BLaER1 treated with 17β-estradiol and CSF1 and Interleukin-3, amounts not matched to agents 10 nM and 100 nM (cell line): Measurements from ENCODE around the gene CCDC60.
"Not testable (repeated sequence)": the region's sequence is repeated elsewhere in the genome, so short reads cannot be mapped to it uniquely, and the experiment has no call there.

Experiments
- H3K27ac ChIP-seq, 11 experiments: shearing (Covaris generic); formaldehyde crosslinking; 2 replicates each; pipeline ENCODE4 v1.8.1; 2022
- H3K27me3 ChIP-seq, 11 experiments: shearing (Covaris generic); formaldehyde crosslinking; 2 replicates each; pipeline ENCODE4 v1.8.1; 2022
- H3K36me3 ChIP-seq, 11 experiments: shearing (Covaris generic); formaldehyde crosslinking; 2 replicates each; pipeline ENCODE4 v1.8.1; 2022
- H3K4me1 ChIP-seq, 10 experiments: shearing (Covaris generic); formaldehyde crosslinking; 2 replicates each; pipeline ENCODE4 v1.8.1; 2022
- H3K4me2 ChIP-seq, 11 experiments: shearing (Covaris generic); formaldehyde crosslinking; 2 replicates each; pipeline ENCODE4 v1.8.1; 2022
- H3K4me3 ChIP-seq, 10 experiments: shearing (Covaris generic); formaldehyde crosslinking; 2 replicates each; pipeline ENCODE4 v1.8.1; 2022
- H3K9ac ChIP-seq, 11 experiments: shearing (Covaris generic); formaldehyde crosslinking; 2 replicates each; pipeline ENCODE4 v1.8.1; 2022
- H3K9me3 ChIP-seq, 11 experiments: shearing (Covaris generic); formaldehyde crosslinking; replicated peaks in 1 of 11; 2 replicates each; pipeline ENCODE4 v1.8.1; 2022
- H4K20me1 ChIP-seq, 11 experiments: shearing (Covaris generic); formaldehyde crosslinking; 2 replicates each; pipeline ENCODE4 v1.8.1; 2022
- Cebpa-rat ChIP-seq, 11 experiments: shearing (Covaris generic); IDR thresholded peaks; 2 replicates each; pipeline ENCODE4 v1.8.1; 2022

CCDC60 gene

GRCh38 chr12:119325813-119326212, 8.7 kb upstream of the CCDC60 start:
- H3K27me3 ChIP-seq: no peaks in the 10 kb centered on the region
- no peak overlapping the region for H3K4me2 ChIP-seq
- H3K9me3 ChIP-seq: no peaks in the 10 kb centered on the region
- H3K4me1 ChIP-seq: no peaks in the 10 kb centered on the region
- H4K20me1 ChIP-seq: no peaks in the 10 kb centered on the region
- no peaks in the 10 kb centered on the region for H3K36me3 ChIP-seq
- no peak for TF ChIP-seq Cebpa-rat (IDR thresholded peaks at IDR 0.05)
- H3K4me3 ChIP-seq: no peak overlapping the region
- H3K27ac ChIP-seq: no peak overlapping the region
- no peak overlapping the region for H3K9ac ChIP-seq

- no peaks in the 10 kb centered on the region for H3K9me3 ChIP-seq
- H3K9ac ChIP-seq: no peak overlapping the region
- no peaks in the 10 kb centered on the region for H3K4me1 ChIP-seq
- H3K4me3 ChIP-seq: no peak overlapping the region
- no peaks in the 10 kb centered on the region for H3K36me3 ChIP-seq
- H4K20me1 ChIP-seq: no peaks in the 10 kb centered on the region
- H3K27me3 ChIP-seq: no peaks in the 10 kb centered on the region
- no peak overlapping the region for H3K27ac ChIP-seq
- no peak overlapping the region for H3K4me2 ChIP-seq
- TF ChIP-seq Cebpa-rat (IDR thresholded peaks at IDR 0.05): no peak
Observed at GRCh38 chr12:119326341-119326740, 8.2 kb upstream of the CCDC60 start.

GRCh38 chr12:119327471-119327870, 7.1 kb upstream of the CCDC60 start:
- Histone ChIP-seq H3K4me1 (no peaks in the 10 kb centered on the region), H3K9me3 (no peaks in the 10 kb centered on the region), H4K20me1 (no peaks in the 10 kb centered on the region), H3K36me3 (no peaks in the 10 kb centered on the region), H3K27me3 (no peaks in the 10 kb centered on the region), H3K27ac (no peak overlapping the region), H3K9ac (no peak overlapping the region), H3K4me2 (no peak overlapping the region), H3K4me3 (no peak overlapping the region)
- no peak for TF ChIP-seq Cebpa-rat (IDR thresholded peaks at IDR 0.05)

GRCh38 chr12:119328111-119328510, 6.4 kb upstream of the CCDC60 start:
- H3K4me3 ChIP-seq: no peak overlapping the region
- no peaks in the 10 kb centered on the region for H3K36me3 ChIP-seq
- H3K4me1 ChIP-seq: no peaks in the 10 kb centered on the region
- H3K9ac ChIP-seq: no peak overlapping the region
- no peak overlapping the region for H3K4me2 ChIP-seq
- TF ChIP-seq Cebpa-rat (IDR thresholded peaks at IDR 0.05): no peak
- H4K20me1 ChIP-seq: no peaks in the 10 kb centered on the region
- no peaks in the 10 kb centered on the region for H3K9me3 ChIP-seq
- no peaks in the 10 kb centered on the region for H3K27me3 ChIP-seq
- no peak overlapping the region for H3K27ac ChIP-seq

- no peak overlapping the region for H3K4me2 ChIP-seq
- H3K4me1 ChIP-seq: peaks cover 0 to 10% (median 6%) of the 10 kb centered on the region in 10 experiments; a peak in 8 of 20 replicates
- H3K27ac ChIP-seq: no peak overlapping the region
- H3K27me3 ChIP-seq: no peaks in the 10 kb centered on the region
- H3K9me3 ChIP-seq: peaks cover 2 to 17% (median 10%) of the 10 kb centered on the region in 11 experiments; a peak in 16 of 22 replicates
- TF ChIP-seq Cebpa-rat (IDR thresholded peaks at IDR 0.05): no peak
- H3K4me3 ChIP-seq: no peak overlapping the region
- no peaks in the 10 kb centered on the region for H4K20me1 ChIP-seq
- H3K36me3 ChIP-seq: no peaks in the 10 kb centered on the region
- no peak overlapping the region for H3K9ac ChIP-seq
Observed at GRCh38 chr12:119338593-119339363, 4.2 kb downstream of the CCDC60 start.

DNA sequence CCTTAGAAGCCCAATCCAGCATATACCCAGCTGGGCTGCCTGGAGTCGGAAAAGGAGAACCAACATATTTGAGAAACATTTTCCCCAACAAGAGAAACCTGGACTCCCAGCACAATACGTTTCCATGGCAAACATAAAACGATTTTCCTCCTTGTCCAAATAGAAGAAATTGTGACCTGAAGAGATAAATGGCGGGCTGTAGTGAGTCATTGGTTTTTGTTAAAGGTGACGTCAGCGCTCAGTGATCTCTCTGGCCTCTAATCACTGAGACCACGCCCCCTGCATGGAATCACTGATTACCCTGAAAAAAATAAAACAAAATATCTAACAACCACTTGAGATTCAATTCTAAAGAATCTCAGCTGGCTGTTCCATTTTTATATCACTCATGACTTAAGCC, 6.0 kb downstream of the CCDC60 start:
- no peak overlapping the region for H3K27ac ChIP-seq
- no peaks in the 10 kb centered on the region for H3K36me3 ChIP-seq
- TF ChIP-seq Cebpa-rat (IDR thresholded peaks at IDR 0.05): no peak
- peaks cover 0 to 9% (median 6%) of the 10 kb centered on the region in 11 experiments; a peak in 7 of 22 replicates for H3K9me3 ChIP-seq
- H3K27me3 ChIP-seq: no peaks in the 10 kb centered on the region
- H3K4me1 ChIP-seq: peaks cover 0 to 10% (median 6%) of the 10 kb centered on the region in 10 experiments; a peak in 8 of 20 replicates
- H3K4me2 ChIP-seq: no peak overlapping the region
- H4K20me1 ChIP-seq: no peaks in the 10 kb centered on the region
- H3K9ac ChIP-seq: no peak overlapping the region
- H3K4me3 ChIP-seq: no peak overlapping the region

GRCh38 chr12:119341020-119341419, 6.5 kb downstream of the CCDC60 start:
- Histone ChIP-seq H3K27me3 (no peaks in the 10 kb centered on the region), H3K27ac (no peak overlapping the region), H4K20me1 (no peaks in the 10 kb centered on the region), H3K9ac (no peak overlapping the region), H3K4me1 (peaks cover 0 to 10% (median 6%) of the 10 kb centered on the region in 10 experiments; a peak in 8 of 20 replicates), H3K36me3 (no peaks in the 10 kb centered on the region), H3K4me3 (no peak overlapping the region), H3K4me2 (no peak overlapping the region), H3K9me3 (peaks cover 0 to 9% (median 6%) of the 10 kb centered on the region in 11 experiments; a peak in 7 of 22 replicates)
- no peak for TF ChIP-seq Cebpa-rat (IDR thresholded peaks at IDR 0.05)

- Histone ChIP-seq H3K27me3 (no peaks in the 10 kb centered on the region), H3K4me2 (no peak overlapping the region), H3K9me3 (peaks cover 0 to 9% (median 6%) of the 10 kb centered on the region in 11 experiments; a peak in 7 of 22 replicates), H3K36me3 (no peaks in the 10 kb centered on the region), H3K4me1 (peaks cover 0 to 9% (median 4%) of the 10 kb centered on the region in 10 experiments; a peak in 8 of 20 replicates), H3K27ac (no peak overlapping the region), H3K4me3 (no peak overlapping the region), H3K9ac (no peak overlapping the region), H4K20me1 (no peaks in the 10 kb centered on the region)
- TF ChIP-seq Cebpa-rat (IDR thresholded peaks at IDR 0.05): no peak
Observed at GRCh38 chr12:119341988-119342387, 7.5 kb downstream of the CCDC60 start.

GRCh38 chr12:119343130-119343529, 8.6 kb downstream of the CCDC60 start:
- H3K27ac ChIP-seq: no peak overlapping the region
- no peak for TF ChIP-seq Cebpa-rat (IDR thresholded peaks at IDR 0.05)
- H4K20me1 ChIP-seq: no peaks in the 10 kb centered on the region
- no peak overlapping the region for H3K9ac ChIP-seq
- H3K27me3 ChIP-seq: no peaks in the 10 kb centered on the region
- H3K4me1 ChIP-seq: no peaks in the 10 kb centered on the region
- peaks cover 0 to 9% (median 6%) of the 10 kb centered on the region in 11 experiments; a peak in 7 of 22 replicates for H3K9me3 ChIP-seq
- H3K36me3 ChIP-seq: no peaks in the 10 kb centered on the region
- no peak overlapping the region for H3K4me2 ChIP-seq
- no peak overlapping the region for H3K4me3 ChIP-seq

GRCh38 chr12:119354172-119354571, 19.6 kb downstream of the CCDC60 start:
- Histone ChIP-seq H3K9me3 (peaks cover 32 to 61% (median 46%) of the 10 kb centered on the region in 11 experiments), H3K4me2 (no peak overlapping the region), H3K9ac (no peak overlapping the region), H3K4me1 (no peaks in the 10 kb centered on the region), H3K27ac (no peak overlapping the region), H3K36me3 (no peaks in the 10 kb centered on the region), H3K27me3 (no peaks in the 10 kb centered on the region), H4K20me1 (no peaks in the 10 kb centered on the region), H3K4me3 (no peak overlapping the region)
- TF ChIP-seq Cebpa-rat (IDR thresholded peaks at IDR 0.05): no peak

DNA sequence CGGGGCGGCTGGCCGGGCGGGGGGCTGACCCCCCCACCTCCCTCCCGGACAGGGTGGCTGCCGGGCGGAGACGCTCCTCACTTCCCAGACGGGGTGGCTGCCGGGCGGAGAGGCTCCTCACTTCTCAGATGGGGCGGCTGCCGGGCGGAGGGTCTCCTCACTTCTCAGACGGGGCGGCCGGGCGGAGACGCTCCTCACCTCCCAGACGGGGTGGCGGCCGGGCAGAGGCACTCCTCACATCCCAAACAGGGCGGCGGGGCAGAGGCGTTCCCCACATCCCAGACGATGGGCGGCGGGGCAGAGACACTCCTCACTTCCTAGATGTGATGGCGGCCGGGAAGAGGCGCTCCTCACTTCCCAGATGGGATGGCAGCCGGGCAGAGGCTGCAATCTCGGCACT, 25.8 kb downstream of the CCDC60 start:
- H3K9me3 ChIP-seq: peaks cover 18 to 40% (median 24%) of the 10 kb centered on the region in 11 experiments
- H3K4me3 ChIP-seq, H3K4me2 ChIP-seq, H3K36me3 ChIP-seq, H3K4me1 ChIP-seq, H3K27me3 ChIP-seq, H3K9ac ChIP-seq, H3K27ac ChIP-seq, H4K20me1 ChIP-seq: not testable (repeated sequence)
